ENCODE data around the gene ENDOG. TPM values are rescaled to one million over a fixed set of nuclear protein-coding genes. Genes with fewer than 3 reads are reported as not detected.

Gene ENDOG
- 19.8 and 23.5 TPM in 2 replicates for total RNA-seq

DNA sequence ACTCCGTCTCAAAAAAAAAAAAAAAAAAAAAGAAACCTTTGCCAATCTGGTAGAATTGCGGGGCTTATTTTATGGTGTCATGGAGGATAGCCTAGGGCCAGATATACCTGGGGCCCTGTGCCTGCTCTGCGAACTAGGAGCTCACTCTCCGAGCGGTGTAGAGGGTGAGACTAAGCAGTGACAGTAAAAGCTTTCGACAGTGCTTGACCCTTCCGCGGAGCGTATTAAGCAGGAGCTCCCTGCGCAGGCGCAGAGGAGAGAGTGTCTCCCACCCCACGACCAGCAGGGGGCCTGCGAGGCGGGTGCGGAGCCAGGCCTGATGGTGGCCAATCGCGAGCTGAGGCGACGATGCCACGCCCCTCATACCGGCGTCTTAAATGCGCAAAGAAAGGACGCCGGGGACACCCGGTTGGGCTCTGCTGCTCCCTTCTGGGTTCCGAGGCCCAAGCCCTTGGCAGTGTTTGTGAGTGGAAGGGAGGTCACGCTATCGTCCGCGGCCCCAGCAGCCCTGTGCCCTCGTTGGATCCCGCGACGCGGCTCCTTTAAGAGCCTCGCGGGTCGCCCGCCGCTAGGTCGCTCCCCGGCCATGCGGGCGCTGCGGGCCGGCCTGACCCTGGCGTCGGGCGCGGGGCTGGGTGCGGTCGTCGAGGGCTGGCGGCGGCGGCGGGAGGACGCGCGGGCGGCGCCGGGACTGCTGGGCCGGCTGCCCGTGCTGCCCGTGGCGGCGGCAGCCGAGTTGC, at the start of gene ENDOG:
Gene ENDOG, plus strand, starts transcription at position 402 of the 740 bp plus-strand sequence. Its CDS starts 185 bp downstream, at position 587.

DNA sequence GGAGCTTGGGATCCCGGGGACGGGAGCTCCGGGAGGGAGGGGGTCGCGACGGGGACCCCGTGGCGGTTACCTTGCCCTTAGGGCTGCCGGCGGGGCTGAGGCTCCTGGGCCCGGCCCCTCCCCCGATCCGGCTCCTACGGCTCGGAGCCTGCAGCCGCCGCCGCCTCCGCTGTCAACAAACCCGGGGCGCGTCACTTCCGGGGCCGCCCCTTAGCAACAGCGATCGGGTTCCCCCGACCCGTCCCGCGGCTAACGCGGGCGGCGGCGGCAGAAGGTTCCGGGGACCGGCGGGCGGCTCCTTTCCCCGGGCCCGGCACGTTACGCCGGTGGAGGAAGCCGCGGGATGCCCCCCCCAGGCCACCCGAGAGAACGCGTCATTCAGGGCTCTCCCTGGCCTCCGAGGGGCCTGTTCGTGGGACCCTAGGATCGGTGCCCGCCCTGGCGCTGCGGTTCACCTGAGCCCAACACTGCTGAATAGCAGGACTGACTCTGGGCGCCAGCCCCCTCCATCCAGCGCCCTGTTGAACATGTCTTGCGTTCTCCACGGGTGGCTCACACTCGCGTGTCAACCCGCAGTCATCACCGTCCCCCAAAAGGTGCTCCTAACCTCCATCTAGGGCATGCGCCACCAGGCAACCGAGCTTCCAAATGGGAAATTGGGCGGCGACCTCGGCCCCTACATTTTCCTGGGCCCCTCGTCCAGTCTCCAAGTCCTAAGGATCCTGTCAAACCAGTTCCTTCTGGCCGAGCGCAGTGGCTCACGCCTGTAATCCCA, 46.4 kb upstream of the ENDOG start, which contains the start of gene ZER1:
Gene ZER1, minus strand, starts transcription at position 183 of the 775 bp plus-strand sequence. CDS start 16,362 bp downstream, outside the sequence.

DNA sequence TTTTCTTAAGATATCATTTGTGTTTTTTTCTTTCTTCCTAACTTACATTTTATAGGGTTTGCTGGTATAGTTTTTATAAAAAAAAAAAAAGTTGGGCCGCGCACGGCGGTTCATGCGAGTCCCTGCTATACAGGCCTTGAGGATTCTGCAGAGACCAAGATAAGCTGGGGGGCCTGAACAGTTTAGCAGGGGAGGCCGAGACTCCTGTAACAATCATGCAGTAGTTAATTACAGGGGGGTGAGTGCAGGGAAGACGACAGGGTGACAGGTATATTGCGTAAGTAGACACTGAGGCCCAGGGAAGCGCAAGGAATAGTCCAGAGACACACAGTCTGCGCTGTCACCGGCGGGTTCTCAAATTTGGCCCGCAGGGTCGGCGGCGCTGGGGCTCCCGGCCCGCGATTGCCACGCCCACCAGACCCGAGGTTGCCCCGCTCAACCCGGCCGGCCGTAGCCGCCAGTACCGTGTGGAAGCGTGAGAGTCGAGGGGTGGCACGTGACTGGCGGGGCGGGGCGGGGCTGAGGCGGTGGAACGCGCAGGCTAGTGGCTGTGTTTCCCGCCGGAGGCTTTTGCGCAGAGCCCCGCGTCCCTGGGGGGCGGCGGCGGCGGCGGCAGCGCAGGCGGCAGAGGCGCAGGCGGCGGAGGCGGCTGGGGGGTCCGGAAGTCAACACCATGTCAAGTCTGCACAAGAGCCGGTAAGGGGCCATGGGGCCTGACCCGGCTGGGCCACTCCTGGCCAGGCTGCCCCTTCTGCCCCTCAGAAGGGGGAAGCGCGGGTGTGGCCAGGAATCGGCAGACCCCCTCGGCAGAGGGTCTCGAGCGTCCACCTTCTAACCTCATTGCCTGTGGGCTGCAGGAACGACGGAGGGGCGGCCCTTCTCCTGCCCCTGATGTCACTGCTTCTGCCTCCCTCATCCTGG, 31.4 kb upstream of the ENDOG start, which contains the start of gene TBC1D13:
Gene TBC1D13, plus strand, starts transcription at position 573 of the 921 bp plus-strand sequence. Its CDS starts 101 bp downstream, at position 674.

DNA sequence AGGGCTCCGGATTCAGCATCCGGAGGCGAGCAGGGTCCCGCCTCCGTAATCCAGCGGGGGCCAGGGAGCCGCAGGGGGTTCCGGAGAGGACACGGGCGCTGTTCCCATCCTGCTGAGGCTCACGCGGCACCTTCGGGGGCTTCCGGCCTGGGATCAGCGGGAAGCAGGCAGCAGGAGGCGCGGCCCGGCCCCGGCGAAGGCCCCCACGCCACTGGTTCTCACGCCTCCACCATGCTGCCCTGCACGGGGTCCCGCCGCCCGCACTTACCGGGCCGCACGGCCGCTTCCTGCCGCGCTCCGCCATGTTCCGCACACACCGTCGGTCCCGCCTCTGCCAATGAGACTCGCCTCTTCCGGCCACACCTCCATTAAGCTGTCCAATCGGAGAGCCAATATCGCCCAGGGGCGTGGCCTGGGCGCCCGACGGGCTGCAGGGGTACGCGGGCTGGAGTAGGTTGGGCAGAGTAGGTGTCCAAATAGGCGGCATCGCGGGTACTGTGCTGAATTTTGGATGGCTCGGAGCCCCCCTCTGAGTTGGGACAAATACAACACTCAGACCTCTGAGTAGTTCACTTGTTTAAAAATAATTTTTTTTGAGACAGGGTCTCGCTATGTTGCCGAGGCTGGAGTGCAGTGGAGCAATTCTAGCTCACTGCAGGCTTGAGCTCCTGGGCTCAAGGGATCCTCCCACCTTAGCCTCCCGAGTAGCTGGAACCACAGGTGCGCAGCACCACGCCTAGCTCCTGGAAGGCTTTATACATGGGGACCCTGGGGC, 11.4 kb downstream of the ENDOG start, which contains the start of gene SPOUT1:
Gene SPOUT1, minus strand, starts transcription at position 318 of the 775 bp plus-strand sequence. Its CDS starts 14 bp downstream, at position 304.

Other genes starting within 250 kb of the ENDOG start
- 61.0 and 62.1 TPM in 2 replicates for gene DYNC2I2, start 161.7 kb upstream of the ENDOG start, total RNA-seq
- gene SET, start 129.3 kb upstream of the ENDOG start, total RNA-seq = 371 and 506 TPM in 2 replicates
- gene PKN3, start 116.0 kb upstream of the ENDOG start, total RNA-seq = 17.2 and 25.5 TPM in 2 replicates
- 39.0 and 46.1 TPM in 2 replicates for gene ZDHHC12, start 94.4 kb upstream of the ENDOG start, total RNA-seq
- 14.0 and 23.2 TPM in 2 replicates for gene ZER1, start 46.6 kb upstream of the ENDOG start, total RNA-seq
- 29.1 and 33.4 TPM in 2 replicates for gene TBC1D13, start 31.2 kb upstream of the ENDOG start, total RNA-seq
- 21.6 and 22.0 TPM in 2 replicates for gene SPOUT1, start 11.3 kb downstream of the ENDOG start, total RNA-seq
- gene KYAT1, start 63.5 kb downstream of the ENDOG start, total RNA-seq = 5.7 and 9.5 TPM in 2 replicates
- gene LRRC8A, start 63.6 kb downstream of the ENDOG start, total RNA-seq = 149 and 154 TPM in 2 replicates
- gene PHYHD1, start 102.5 kb downstream of the ENDOG start, total RNA-seq = 0.19 and 1.3 TPM in 2 replicates
- 32.4 and 35.6 TPM in 2 replicates for gene DOLK, start 129.1 kb downstream of the ENDOG start, total RNA-seq
- gene NUP188, start 129.2 kb downstream of the ENDOG start, total RNA-seq = 54.9 and 64.4 TPM in 2 replicates
- 44.0 and 47.4 TPM in 2 replicates for gene SH3GLB2, start 209.8 kb downstream of the ENDOG start, total RNA-seq
- 22.9 and 28.1 TPM in 2 replicates for gene MIGA2, start 218.1 kb downstream of the ENDOG start, total RNA-seq